Activated CD4-positive, alpha-beta T cell treated with anti-CD3 and anti-CD28 coated beads, Interleukin-2, Interleukin-6, amounts not matched to agents 100 ng/mL and 50 ng/mL, durations not matched to agents 16 hours and 8 hours (primary cell): Measurements from ENCODE around the gene MCM7.

ENCODE experiments used
- DNase-seq: peaks from one replicate; pipeline ENCODE4 v3.0.0-alpha.2; 2020

Gene MCM7

DNA sequence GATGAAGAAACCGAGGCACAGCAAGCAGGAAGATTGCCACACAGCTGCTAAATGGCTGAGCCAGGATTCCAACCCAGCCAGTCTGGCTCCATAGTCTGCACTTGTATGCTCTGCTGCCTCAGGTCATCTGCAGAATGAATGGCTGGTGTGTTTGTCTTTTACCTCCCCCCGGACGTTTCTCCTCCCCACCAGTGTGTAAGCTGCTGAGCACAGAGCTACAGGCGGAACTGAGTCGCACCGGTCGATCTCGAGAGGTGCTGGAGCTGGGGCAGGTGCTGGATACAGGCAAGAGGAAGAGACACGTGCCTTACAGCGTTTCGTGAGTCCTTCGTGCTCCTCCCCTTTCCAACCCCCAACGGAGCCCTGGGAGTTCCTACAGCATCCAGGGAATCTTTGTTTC lies 20.9 kb upstream of the MCM7 start:
- no peak for DNase-seq

DNA sequence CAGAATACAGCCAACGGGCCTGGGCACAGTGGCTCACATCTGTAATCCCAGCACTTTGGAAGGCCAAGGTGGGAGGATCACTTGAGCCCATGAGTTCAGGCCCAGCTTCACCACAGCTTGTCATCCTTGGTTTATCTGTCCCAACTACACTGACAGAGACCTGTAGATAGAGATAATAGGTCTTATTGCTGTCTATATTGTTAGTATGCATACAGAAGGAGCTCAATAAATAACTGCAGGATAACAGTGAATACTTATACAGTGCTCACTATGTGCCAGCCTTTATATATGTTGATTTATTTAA lies 19.5 kb upstream of the MCM7 start:
- DNase-seq, result no peak

DNA sequence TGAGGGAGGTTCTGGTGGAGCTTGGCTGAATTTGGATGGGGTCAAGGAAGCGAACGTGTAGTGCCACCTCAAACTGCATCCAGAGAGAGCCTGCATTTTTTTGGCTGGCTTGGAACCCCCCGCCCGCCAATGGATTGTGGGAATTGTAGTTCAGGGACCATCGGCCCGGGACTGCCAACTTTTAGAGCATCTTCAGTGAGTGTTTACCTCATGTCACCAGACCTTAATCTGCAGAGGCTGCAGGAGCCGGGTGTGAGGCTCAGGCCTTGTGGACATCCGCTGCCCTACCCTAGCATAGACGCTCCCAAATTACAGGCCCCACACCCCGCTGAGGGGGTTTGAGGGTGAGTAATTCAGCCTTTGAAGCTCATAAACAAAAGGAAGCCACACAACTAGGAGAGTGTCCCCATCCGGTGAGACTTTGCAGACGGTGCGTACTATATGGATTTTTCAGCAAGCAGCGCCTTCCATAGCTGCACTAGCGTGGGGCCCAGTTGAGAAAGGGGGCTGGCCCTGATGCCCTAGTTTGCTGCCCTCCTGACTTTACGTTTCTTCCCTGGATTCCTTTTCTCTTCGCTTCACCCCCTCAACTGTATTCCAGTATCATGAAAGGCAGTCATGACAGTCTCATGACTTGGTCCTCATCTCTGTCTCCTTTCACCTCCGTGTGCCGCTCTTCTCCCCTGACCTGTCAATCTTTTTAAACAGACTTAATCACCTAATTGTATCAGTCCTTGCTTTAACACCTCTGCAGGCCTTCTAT lies 19.0 kb upstream of the MCM7 start:
- peak; percentile 78 for DNase-seq

DNA sequence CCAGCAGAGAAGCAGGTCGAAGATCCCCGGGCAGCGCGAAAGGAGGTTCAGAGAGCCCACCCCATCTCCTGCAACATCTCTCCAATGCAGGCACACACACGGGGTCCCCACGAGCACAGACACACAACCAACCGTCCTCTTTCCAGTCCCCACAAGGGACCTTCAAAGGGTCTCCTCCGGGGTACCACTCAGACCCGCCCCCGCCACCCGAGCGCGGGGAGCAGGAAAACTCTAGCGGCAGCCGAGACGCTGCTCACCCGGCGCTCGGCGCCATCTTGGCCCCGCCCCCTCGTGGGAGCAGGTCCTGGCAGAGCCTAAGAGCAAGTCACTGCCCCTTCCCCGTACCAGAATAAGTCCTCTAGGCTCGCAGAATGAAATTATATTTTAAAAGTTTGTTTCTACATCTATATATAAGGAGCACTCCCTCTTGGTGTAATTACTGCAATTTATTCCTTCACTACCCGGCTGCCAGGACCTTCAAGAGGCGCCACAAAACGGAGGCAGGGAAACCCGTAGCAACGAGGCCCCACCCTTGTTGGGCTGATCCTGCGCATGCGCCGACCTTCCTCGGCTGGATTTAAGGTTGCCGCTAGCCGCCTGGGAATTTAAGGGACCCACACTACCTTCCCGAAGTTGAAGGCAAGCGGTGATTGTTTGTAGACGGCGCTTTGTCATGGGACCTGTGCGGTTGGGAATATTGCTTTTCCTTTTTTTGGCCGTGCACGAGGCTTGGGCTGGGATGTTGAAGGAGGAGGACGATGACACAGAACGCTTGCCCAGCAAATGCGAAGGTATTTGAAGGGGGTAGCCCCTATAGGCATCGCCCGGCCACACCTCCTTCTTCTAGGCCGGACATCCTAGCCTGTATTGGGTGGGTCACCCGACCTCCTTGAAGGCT lies 18.1 kb upstream of the MCM7 start, which contains the start of the genes CNPY4 and TAF6:
Gene CNPY4 (plus strand): TSS at position 563 of the 898 bp plus-strand sequence. CDS start 111 bp downstream, at position 674.
Gene TAF6 (minus strand): TSS at position 287 of the 898 bp plus-strand sequence. CDS start 5,149 bp downstream, outside the sequence.
- peak; percentile 96 for DNase-seq

DNA sequence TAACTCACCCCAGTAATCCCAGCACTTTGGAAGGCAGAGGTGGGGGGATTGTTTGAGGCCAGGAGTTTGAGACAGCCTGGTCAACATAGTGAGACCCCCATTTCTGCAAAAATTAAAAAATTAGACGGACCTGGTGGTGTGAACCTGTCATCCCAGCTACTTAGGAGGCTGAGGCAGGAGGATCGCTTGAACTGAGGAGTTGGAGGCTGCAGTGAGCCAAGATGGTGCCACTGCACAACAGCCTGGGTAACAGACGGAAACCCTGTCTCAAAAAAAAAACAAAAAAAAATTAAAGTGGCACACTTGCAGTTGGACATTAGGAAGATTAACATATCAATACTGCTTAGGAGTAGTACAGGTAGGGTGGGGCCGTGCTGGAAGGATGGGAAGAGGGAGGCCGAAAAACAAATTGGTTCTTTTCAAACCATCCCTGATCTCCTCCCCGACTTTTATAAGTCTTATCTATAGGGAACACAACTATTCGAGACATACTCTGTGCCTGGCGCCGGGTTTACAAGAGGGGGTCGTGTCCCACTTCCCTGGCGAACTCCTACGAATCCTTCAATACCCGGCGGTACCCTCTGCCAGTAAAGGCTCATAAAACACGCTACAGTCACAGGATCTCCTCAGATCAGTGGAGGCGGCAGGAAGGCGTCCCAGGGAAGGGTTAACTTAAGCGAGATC lies 17.3 kb upstream of the MCM7 start:
- no peak for DNase-seq

DNA sequence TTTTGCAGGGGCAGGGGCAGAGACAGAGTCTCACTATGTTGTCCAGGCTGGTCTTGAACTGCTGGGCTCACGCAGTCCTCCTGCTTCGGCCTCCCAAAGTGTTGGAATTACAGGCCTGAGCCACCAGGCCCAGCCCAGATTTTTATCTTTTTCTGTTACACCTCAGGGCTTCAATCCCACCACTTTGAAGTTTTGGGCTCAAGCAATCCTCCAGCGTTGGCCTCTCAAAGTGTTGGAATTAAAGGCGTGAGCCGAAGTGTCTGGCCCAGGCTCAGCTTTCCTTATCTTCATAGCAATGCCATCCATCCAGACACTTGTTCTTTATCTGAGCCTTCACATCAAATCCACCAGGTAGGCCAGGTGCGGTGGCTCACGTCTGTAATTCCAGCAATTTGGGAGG lies 13.8 kb upstream of the MCM7 start:
- DNase-seq, result no peak

DNA sequence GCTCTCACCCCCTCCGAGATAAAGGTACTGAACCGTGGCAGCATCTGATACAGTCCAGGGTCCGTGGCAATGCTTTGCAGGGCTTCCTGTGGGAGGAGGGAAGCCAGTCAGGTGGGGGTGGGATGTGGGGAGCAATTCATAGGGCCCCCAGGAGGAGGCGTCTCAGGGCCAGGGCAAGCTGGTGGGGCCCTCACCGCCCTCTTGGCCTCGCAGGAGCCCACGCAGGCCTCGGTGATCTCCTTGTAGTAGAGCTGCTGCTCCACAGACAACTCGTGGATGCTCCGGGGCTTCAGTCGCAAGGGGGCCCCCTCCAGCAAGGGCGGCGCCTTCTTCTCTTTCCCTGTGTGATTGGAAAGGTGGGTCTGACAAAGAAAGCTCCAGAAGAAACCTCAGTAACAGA lies 10.7 kb upstream of the MCM7 start:
- DNase-seq, result no peak

DNA sequence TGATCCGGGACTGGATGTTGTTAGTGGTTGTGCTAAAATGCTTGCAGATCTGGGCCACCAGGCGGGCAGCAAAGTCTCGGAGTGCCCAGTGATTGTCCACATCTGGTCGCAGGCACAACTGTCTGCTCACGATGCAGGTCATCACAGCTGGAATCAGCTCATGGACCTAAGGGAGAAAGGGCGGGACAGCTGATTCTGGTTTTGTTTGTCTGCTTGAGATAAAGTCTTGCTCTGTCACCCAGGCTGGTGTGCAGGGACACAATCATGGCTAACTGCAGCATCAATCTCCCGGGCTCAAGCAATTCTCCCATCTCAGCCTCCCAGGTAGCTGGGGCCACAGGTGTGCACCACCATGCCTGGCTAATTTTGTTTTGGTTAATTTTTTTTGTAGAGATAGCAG lies 10.0 kb upstream of the MCM7 start:
- DNase-seq, result no peak

DNA sequence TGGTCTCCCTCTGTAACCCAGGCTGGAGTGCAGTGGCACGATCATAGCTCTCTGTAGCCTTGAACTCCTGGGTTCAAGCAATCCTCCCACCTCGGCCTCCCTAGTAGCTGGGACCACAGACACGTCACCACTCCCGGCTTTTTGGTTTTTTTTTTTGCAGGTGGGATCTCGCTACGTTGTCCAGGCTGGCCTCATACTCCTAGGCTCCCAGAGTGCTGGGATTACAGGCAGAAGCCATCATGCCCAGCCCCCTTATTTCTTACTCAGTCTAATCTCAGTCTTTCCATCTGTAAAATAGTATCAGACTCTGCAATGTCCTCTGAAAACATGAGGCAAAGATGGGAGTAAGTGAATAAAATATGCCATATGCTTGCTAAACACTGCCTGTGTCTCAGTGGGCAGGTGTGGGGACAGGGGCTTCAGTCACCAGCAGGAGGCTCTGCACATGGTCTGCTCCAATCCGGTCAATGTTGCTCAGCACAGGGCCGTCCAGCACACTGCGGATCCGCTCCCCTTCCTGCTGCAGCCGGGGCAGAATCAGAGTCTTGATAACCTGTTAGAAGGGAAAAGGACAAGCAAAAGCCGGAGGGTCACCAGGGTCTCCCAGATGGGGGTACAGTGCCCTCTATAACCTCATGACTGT lies 8.4 kb upstream of the MCM7 start:
- no peak for DNase-seq

DNA sequence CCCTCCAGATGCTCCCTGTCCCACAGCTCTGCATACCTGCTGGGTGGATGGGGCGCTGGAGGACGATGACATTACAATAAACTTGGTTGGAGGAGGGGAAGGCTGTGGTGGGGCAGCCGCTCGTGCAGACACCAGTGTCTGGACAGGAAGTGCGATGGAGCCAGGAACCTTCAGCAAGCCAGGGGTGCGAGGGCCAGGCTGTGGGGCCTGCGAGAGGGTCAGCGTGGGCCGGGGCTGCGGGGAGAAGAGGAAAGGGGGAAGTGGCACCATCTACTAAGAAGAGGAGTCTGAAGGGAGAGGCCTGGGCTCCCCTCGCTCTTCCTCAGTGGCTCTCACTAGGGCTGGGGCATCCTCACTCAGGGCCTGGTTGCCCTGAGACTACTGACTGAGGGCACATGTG lies 6.7 kb upstream of the MCM7 start:
- no peak for DNase-seq

DNA sequence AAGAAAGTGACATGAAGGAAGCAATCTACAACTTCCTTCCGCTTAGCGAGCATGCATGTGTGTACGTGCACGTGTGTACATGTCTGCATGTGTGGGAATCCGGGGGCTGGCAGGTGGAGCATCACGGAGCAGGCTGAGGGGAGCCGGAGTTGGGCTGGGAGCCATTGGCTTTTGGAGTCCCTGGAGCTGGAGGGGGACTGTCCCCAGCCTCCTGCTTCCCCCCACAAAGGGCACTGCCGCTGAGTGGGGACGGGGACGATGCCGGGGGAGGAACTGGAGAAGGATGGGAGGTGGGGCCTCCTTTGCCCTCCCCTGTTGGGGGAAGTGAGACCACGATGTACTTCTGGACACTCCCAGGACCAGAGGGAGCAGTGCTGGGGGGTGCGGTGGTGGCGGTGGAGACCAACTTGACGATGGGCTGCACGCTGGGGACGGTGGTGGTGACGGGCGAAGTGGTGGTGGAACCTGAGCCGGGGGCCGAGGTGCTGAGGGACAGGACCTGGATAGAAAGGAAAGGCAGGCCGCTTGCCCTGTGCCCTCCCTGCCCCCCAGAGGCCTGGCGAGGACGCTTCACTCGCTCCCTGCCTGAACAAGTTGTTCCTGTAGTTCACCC lies 6.0 kb upstream of the MCM7 start:
- no peak for DNase-seq

DNA sequence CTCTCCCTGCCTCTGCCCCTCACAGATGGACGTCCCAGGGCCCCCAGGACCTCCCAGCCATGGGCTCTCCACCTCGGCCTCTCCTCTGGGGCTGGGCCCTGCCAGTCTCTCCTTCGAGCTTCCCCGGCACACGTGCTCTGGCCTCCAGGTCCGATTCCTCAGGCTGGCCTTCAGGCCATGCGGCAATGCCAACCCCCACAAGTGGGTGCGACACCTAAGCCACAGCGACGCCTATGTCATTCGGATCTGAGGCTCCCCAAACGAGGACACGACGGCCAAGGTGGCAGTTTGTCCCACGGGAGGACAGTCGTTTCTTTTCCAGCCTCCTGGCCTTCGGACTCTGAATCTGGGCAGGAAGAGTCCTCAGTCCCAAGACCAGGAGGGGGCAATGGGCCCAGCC lies 5.4 kb upstream of the MCM7 start:
- no peak for DNase-seq

DNA sequence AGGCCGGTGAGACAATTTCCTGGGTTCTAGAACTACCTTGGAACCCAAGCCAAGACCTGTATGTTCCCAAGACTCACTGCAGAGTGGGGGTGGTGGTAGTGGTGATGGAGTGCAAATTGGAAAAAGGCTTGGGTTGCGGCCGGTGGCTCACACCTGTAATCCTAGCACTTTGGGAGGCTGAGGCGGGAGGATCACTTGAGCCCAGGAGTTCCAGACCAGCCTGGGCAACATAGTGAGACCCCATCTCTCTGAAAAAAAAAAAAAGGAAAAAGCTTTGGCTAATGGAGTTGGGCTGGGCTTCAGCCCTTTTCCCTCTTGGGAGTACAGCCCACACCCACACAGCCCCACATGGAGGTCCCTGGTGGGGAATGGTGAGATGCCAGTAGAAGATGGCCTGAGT lies 4.3 kb upstream of the MCM7 start:
- no peak for DNase-seq

DNA sequence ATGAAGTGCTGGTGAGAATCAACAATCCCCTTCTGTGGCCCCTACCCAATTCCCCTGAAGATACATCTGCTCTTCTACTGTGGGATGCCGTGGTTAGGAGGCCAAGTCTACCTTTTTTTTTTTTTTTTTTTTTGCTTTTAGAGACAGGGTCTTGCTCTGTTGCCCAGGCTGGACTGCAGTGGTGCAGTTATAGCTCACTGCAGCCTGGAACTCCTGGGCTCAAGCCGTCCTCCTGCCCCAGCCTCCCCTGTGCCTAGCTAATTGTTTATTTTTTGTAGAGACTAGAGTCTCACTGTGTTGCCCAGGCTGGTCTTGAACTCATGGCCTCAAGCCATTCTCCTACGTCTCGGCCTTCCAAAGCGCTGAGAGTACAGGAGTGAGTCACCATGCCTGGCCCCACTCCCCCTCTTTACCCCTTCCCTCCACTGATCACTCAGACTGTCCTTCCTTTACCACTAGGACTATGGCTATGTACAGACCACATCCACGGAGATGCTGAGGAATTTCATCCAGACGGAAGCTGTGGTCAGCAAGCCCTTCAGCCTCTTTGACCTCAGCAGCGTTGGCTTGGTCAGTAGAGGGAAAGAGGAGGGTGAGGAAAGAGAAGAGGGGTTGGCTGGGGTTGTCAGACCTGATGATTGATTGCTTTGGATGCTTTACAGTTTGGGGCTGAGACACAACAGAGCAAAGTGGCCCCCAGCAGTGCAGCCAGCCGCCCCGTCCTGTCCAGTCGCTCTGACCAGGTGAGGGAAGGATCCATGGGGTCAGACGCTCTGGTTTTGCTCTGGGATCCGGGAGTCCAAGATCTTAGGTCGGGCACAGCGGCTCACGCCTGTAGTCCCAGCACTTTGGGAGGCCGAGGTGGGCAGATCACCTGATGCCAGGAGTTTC lies 2.0 kb upstream of the MCM7 start:
- DNase-seq, result no peak

DNA sequence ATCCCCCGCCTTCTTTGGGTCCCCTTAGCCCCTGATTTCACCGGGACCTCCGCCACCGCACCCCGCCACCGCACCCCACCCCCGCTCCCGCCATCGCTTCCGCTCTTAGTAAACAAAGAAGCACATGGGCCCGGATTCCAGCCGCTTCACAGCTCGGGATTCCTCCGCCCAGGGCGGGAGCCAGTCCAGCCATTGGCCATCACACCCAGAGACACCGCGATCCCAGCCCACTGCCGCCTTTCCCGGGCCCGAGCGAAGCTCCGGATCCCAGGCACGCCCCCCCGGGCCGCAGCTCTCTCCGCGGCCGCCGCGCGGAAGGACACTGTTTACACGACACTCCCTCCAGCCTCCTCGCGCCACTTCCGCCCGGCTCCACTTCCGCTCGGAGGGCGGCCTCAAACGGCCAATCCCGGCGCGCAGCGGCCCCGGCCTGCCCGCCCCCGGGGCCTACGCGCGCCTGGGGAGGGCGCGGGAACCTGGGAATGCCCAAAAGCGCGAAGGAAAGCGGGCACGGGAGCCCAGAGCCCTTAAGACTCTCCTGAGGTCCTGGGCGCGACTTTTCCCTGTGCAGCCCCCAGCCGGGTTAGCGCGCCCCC lies 679 bp downstream of the MCM7 start:
- peak; percentile 92 for DNase-seq

DNA sequence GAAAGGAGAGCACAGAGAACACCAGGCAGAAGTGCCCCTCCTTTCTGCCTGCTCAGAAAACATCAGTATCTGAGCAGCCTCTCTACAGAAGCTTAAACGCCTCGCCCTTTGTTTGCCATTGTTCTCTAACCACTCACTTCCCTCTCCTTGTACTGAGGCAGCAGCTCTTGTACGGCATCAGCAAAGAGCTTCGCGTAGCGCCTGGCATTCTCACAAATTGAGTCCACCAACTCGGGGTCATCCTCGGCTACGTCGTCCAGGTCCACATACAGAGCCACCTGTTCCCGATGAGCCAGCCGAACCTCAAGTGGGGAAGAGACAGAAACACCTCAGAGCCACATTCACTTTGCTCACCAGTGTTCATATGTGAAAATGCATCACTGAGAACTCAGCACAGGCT lies 1.7 kb downstream of the MCM7 start:
- DNase-seq, result no peak

DNA sequence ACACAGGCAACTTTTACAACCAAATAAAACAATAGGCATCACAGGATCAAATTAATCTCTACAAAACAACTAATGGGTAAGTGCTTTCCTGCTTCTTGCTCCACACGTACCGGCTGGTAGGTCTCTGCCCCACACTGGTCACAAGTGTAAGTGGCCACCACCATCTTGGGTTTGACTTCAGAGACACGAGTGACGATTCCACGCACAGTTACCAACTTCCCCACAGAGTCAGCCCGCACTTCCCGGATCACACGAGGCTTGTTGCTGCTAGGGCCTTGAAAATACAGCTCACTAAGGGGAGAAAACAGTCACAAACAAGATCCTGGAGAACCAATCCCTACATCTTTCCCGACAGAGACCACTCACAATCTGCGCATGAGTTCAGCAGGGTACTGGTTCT lies 2.3 kb downstream of the MCM7 start:
- DNase-seq, result no peak

DNA sequence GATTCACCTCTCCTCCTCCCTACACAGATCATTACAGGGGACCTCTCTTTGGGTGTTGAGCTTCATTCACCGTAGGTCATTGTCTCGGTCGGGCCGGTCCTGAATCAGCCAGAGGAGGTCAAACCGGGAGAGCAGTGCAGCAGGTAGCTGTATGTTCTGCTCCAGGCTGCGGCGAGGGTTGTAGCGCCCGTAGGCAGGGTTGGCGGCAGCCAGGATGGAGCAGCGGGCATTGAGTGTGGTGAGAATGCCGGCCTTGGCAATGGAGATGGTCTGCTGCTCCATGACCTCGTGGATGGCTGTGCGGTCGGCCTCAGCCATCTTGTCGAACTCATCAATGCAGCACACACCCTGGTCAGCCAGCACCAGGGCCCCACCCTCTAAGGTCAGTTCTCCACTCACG lies 5.5 kb downstream of the MCM7 start:
- no peak for DNase-seq

DNA sequence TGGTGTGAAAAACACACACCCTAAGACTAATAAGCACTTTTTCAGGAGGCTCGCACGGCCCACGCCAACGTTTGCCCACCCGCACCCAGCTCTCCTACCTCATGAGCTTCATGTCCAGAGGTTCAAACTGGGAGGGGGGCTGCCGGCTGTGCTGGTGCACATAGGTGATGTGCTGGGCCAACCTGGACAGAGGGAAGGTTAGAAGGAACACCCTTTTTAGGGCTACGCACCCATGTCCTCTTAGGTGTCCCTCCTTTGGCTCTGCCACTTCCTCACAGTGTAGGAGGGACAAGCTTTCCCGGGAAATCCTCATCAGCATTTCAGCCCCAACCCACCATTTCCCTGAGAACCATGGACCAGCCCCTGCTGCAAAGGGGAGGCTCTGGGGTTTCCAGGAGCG lies 5.9 kb downstream of the MCM7 start:
- DNase-seq, result no peak

DNA sequence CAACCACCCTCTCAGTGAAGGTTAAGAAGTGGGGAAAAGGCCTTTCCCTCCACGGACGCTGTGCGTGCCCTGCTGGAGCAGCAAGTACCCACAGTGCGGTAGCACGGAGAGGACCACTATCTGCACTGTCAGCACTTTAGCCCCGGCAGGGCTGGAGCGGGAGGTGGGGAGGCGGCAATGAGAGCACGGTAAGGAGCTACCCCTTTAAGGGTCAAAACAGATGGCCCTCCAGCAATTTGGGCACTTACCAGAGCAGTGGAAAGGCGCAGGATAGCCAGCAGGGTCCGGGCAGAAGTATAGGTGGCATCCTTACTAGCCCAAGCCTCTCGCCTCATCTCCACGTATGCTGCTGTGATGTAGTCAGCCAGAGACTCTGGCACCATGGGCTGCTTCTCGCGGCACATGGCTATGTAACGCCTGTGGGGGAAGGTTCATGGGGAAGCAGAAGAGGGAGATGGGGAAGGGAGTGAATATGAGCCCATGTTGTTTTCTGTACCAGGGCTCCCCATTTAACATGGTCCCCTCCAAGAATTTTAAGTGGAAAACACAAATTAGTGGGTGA lies 7.2 kb downstream of the MCM7 start:
- no peak for DNase-seq

DNA sequence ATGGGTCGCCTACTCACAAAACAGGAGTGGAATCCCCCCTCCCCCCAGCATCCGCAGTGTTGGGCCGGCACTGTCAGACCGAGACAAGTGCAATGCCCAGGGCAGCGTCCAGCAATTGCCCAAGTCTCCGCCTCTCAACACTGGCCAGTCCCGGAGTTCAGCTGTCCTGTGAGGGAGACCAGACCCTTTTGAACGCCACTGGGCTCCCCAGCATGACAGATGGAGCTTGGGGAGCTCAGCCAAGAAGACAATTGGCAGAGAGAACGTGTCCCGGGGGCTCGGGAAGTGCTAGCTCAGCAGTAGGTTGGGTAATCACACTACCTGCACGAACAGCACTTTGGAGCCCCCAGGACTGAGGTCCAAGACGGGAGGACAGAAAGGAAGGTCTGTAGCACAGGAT lies 7.7 kb downstream of the MCM7 start:
- DNase-seq, result no peak
